Measurements from ENCODE around the gene SIL1. TPM values are rescaled to one million over a fixed set of nuclear protein-coding genes. Genes with fewer than 3 reads are reported as not detected.
"Not testable (repeated sequence)": the region's sequence is repeated elsewhere in the genome, so short reads cannot be mapped to it uniquely, and the experiment has no call there.

The SIL1 gene
- total RNA-seq, 1 experiment from 2014 or later, result 46.5 TPM

DNA sequence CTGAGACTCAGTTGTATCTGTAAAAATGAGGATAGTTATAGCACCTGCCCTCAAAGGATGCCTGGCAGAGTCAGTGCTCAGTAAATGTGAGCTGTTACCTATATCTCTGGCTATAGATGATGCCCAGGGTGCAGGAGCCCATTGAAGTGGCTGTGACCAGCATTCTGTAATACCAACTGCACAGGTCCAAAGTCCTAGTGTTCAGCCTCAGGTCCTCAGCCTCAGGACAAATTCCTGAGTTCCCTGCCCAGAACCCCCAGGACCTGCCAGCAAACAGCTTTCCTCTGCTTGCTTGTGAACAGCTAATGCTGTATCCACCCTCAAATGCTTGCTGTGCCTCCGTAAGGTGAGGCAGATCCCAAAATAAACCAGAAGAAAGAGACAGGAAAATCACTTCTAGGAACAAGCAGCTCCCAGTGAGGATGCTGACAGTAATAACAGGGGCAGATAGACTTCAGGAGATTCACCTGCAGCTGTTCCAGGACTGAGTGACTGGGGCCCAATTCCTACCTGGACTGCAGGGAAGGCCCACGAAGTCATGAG is 80.8 kb downstream of the SIL1 start:
- no TSS peak for BruUV-seq (replicated peaks)
- CTCF ChIA-PET, result no interaction called here
- intact Hi-C loops (cut with micrococcal nuclease; ENCODE audit: unreplicated experiment), result no loop called here

DNA sequence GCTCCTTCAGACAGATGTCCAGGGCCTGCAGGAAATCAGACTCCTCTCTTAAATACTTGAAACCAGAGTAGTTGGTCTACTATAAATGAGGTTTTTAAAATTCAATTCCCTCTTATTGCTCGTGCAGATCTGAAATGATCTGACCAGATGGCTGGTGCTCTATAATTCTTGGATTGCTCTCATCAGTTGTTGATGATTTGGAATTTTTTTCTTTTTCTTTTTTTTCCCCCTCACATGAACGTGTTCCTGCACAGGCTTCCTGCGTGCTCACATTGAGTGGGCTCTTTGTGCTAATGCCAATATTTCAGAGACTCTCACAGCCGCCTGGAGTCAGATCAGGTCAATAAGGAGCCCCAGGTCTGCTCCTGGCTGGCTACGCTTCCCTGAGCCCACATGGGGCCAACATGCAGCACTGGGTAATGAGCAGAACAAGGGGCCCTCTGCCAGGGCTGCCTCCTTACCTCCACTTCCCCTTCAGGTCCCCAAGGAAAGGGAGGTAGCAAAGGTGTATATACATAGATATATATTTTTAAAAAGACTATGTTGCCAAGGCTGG is 82.0 kb downstream of the SIL1 start:
- Histone ChIP-seq H3K27me3 (ENCODE audit: insufficient read depth, low read depth) (no peaks in the 10 kb centered on the region), H3K9me3 (ENCODE audit: insufficient read depth, low read depth) (no peaks in the 10 kb centered on the region), H3K4me2 (no peak overlapping the region), H4K20me1 (ENCODE audit: insufficient read depth) (no peaks in the 10 kb centered on the region), H3K4me1 (replicated peaks; ENCODE audit: insufficient read depth) (no peaks in the 10 kb centered on the region), H3K79me2 (ENCODE audit: low read depth) (no peaks in the 10 kb centered on the region), H3K9me2 (ENCODE audit: insufficient read depth) (no peaks in the 10 kb centered on the region), H2AFZ (no peak overlapping the region), H3K4me3 (no peak overlapping the region), H3K36me3 (ENCODE audit: low read depth) (no peaks in the 10 kb centered on the region), H3K27ac (no peak overlapping the region), H3F3A (ENCODE audit: insufficient read depth, low read depth) (no peaks in the 10 kb centered on the region)
- TF ChIP-seq, protein P1, sequence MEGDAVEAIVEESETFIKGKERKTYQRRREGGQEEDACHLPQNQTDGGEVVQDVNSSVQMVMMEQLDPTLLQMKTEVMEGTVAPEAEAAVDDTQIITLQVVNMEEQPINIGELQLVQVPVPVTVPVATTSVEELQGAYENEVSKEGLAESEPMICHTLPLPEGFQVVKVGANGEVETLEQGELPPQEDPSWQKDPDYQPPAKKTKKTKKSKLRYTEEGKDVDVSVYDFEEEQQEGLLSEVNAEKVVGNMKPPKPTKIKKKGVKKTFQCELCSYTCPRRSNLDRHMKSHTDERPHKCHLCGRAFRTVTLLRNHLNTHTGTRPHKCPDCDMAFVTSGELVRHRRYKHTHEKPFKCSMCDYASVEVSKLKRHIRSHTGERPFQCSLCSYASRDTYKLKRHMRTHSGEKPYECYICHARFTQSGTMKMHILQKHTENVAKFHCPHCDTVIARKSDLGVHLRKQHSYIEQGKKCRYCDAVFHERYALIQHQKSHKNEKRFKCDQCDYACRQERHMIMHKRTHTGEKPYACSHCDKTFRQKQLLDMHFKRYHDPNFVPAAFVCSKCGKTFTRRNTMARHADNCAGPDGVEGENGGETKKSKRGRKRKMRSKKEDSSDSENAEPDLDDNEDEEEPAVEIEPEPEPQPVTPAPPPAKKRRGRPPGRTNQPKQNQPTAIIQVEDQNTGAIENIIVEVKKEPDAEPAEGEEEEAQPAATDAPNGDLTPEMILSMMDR (conservative IDR thresholded peaks at IDR 0.05), result no peak
- no peak for TF ChIP-seq EZH2 (IDR thresholded peaks at IDR 0.05; ENCODE audit: low read depth)
- intact Hi-C loops (cut with micrococcal nuclease; ENCODE audit: unreplicated experiment), result no loop called here
- no TSS peak for BruUV-seq (replicated peaks)
- ChIA-PET POLR2A (ENCODE audit: unreplicated experiment) (no interaction called here), CTCF (interaction anchor here (0.5 kb wide), 1 partner anchor 400 kb away, joined by 4 read pairs; no protein-coding TSS in a partner anchor)
- DNase-seq, result no peak

More for the DNA sequence above, 80.8 kb downstream of the SIL1 start:
- Histone ChIP-seq H3K27me3 (ENCODE audit: insufficient read depth, low read depth) (no peaks in the 10 kb centered on the region), H3K36me3 (ENCODE audit: low read depth) (no peaks in the 10 kb centered on the region), H4K20me1 (ENCODE audit: insufficient read depth) (no peaks in the 10 kb centered on the region), H2AFZ (no peak overlapping the region), H3K27ac (no peak overlapping the region), H3K79me2 (ENCODE audit: low read depth) (no peaks in the 10 kb centered on the region), H3K4me2 (no peak overlapping the region), H3K9me2 (ENCODE audit: insufficient read depth) (no peaks in the 10 kb centered on the region), H3K4me3 (no peak overlapping the region), H3K9me3 (ENCODE audit: insufficient read depth, low read depth) (no peaks in the 10 kb centered on the region), H3K4me1 (replicated peaks; ENCODE audit: insufficient read depth) (no peaks in the 10 kb centered on the region), H3F3A (ENCODE audit: insufficient read depth, low read depth) (no peaks in the 10 kb centered on the region)
- no peak for TF ChIP-seq EZH2 (IDR thresholded peaks at IDR 0.05; ENCODE audit: low read depth)
- TF ChIP-seq, protein P1 (conservative IDR thresholded peaks at IDR 0.05), result no peak
- DNase-seq, result no peak
- POLR2A ChIA-PET (ENCODE audit: unreplicated experiment), result no interaction called here

DNA sequence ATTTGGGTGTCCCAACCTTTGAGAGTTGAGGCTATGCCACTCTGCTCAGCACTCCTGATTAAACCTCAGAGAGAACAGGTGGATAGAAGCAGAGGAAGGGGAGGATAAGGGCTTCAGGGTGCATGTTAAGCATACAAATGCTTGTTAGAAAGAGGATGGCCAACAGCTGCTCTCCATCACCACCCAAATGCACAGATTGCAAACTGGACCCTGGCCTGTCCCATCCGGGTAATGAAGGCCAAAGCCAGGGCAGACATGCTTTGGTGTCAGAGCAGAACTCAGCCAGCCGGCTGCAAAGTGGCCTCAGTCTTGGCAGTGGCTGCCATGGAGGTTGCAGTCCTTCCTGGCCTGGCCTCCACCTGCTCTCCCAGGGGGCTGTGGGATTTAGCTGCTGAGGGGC is 84.3 kb downstream of the SIL1 start:
- no peaks in the 10 kb centered on the region for H3K27me3 ChIP-seq (ENCODE audit: insufficient read depth, low read depth)
- H3K4me1 ChIP-seq (replicated peaks; ENCODE audit: insufficient read depth), result no peaks in the 10 kb centered on the region
- no peak overlapping the region for H3K4me3 ChIP-seq
- no peak overlapping the region for H3K27ac ChIP-seq
- no peaks in the 10 kb centered on the region for H3K9me2 ChIP-seq (ENCODE audit: insufficient read depth)
- TF ChIP-seq EZH2 (IDR thresholded peaks at IDR 0.05; ENCODE audit: low read depth), result no peak
- TF ChIP-seq, protein P1 (conservative IDR thresholded peaks at IDR 0.05), result no peak
- no peaks in the 10 kb centered on the region for H4K20me1 ChIP-seq (ENCODE audit: insufficient read depth)
- DNase-seq, result no peak
- H3K9me3 ChIP-seq (ENCODE audit: insufficient read depth, low read depth), result no peaks in the 10 kb centered on the region
- no peak overlapping the region for H2AFZ ChIP-seq
- no peaks in the 10 kb centered on the region for H3F3A ChIP-seq (ENCODE audit: insufficient read depth, low read depth)
- no TSS peak for BruUV-seq (replicated peaks)
- ChIA-PET CTCF (no interaction called here), POLR2A (ENCODE audit: unreplicated experiment) (no interaction called here)
- no peaks in the 10 kb centered on the region for H3K36me3 ChIP-seq (ENCODE audit: low read depth)
- no peak overlapping the region for H3K4me2 ChIP-seq
- no peaks in the 10 kb centered on the region for H3K79me2 ChIP-seq (ENCODE audit: low read depth)
- intact Hi-C loops (cut with micrococcal nuclease; ENCODE audit: unreplicated experiment), result no loop called here

DNA sequence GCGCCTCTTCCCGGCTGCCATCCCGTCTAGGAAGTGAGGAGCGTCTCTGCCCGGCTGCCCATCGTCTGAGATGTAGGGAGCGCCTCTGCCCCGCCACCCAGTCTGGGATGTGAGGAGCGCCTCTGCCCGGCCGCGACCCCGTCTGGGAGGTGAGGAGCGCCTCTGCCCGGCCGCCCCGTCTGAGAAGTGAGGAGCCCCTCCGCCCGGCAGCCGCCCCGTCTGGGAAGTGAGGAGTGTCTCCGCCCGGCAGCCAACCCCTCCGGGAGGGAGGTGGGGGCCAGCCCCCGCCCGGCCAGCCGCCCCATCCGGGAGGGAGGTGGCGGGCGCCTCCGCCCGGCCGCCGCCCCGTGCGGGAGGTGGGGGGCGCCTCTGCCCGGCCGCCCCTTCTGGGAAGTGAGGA is 85.8 kb downstream of the SIL1 start:
- H3K36me3 ChIP-seq (ENCODE audit: low read depth); H3K4me3 ChIP-seq; H3K27ac ChIP-seq; H3K79me2 ChIP-seq (ENCODE audit: low read depth); H3K9me3 ChIP-seq (ENCODE audit: insufficient read depth, low read depth); H3K4me1 ChIP-seq (replicated peaks; ENCODE audit: insufficient read depth); H3K9me2 ChIP-seq (ENCODE audit: insufficient read depth); intact Hi-C loops (cut with micrococcal nuclease; ENCODE audit: unreplicated experiment); POLR2A ChIA-PET (ENCODE audit: unreplicated experiment); H2AFZ ChIP-seq; H3K27me3 ChIP-seq (ENCODE audit: insufficient read depth, low read depth); BruUV-seq (replicated peaks); H3K4me2 ChIP-seq; H3F3A ChIP-seq (ENCODE audit: insufficient read depth, low read depth); CTCF ChIA-PET; DNase-seq; H4K20me1 ChIP-seq (ENCODE audit: insufficient read depth): not testable (repeated sequence)
